ENCODE measurements around the gene NOTCH2.
"Not testable (repeated sequence)": the region's sequence is repeated elsewhere in the genome, so short reads cannot be mapped to it uniquely, and the experiment has no call there.

GRCh38 chr1:120103768-120104167, 34.3 kb upstream of the NOTCH2 start:
- not testable (repeated sequence) for TF ChIP-seq CTCF (IDR thresholded peaks at IDR 0.05; ENCODE audit: poor library complexity); EZH2 (IDR thresholded peaks at IDR 0.05; ENCODE audit: borderline replicate concordance); EZH2phosphoT487 (IDR thresholded peaks at IDR 0.05; ENCODE audit: low read depth, severe bottlenecking, unreplicated experiment)

Data from hepatocyte (in vitro differentiated cells).